OCI-LY7 (cell line): ENCODE results near the gene PLXNA1.

Experiments used
- EZH2phosphoT487 ChIP-seq: fragments of 200-600 bp; sonication (generic); IDR thresholded peaks from 2 replicates; pipeline ENCODE4 v1.6.1; 2018; ENCODE audit warnings: low read depth, borderline replicate concordance, mild to moderate bottlenecking, mixed run types, antibody characterized with exemption, low read length, moderate library complexity, mixed read lengths
- TF ChIP-seq, protein P1 (sequence below): fragments of 200-600 bp; sonication (generic); conservative IDR thresholded peaks from 2 replicates; pipeline ENCODE4 v1.5.1; 2014; ENCODE audit warnings: mild to moderate bottlenecking, antibody characterized with exemption, low read length, moderate library complexity, mixed read lengths

- TF ChIP-seq, protein P1, sequence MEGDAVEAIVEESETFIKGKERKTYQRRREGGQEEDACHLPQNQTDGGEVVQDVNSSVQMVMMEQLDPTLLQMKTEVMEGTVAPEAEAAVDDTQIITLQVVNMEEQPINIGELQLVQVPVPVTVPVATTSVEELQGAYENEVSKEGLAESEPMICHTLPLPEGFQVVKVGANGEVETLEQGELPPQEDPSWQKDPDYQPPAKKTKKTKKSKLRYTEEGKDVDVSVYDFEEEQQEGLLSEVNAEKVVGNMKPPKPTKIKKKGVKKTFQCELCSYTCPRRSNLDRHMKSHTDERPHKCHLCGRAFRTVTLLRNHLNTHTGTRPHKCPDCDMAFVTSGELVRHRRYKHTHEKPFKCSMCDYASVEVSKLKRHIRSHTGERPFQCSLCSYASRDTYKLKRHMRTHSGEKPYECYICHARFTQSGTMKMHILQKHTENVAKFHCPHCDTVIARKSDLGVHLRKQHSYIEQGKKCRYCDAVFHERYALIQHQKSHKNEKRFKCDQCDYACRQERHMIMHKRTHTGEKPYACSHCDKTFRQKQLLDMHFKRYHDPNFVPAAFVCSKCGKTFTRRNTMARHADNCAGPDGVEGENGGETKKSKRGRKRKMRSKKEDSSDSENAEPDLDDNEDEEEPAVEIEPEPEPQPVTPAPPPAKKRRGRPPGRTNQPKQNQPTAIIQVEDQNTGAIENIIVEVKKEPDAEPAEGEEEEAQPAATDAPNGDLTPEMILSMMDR = no peak
- TF ChIP-seq EZH2phosphoT487 = no peak
Observed at GRCh38 chr3:126983653-126984390, 907 bp downstream of the PLXNA1 start.
